K562 (cell line): ENCODE data around the gene NOL12.

Experiments
- FOXP1 ChIP-seq: sonication (generic); formaldehyde crosslinking; IDR thresholded peaks from 2 replicates; pipeline ENCODE4 v1.8.0; 2022; ENCODE audit warnings: mild to moderate bottlenecking, missing genetic modification reagents
- GTF2B ChIP-seq: IDR thresholded peaks from 2 replicates; pipeline ENCODE4 v1.6.1; 2011; ENCODE audit not compliant: insufficient read length; ENCODE audit errors: extremely low read depth
- SIN3A ChIP-seq, 2 experiments: fragments of 150-350 bp in 1 of 2; IDR thresholded peaks; 2 replicates each; pipeline ENCODE4 v1.6.1; 2011 to 2016; ENCODE audit warnings: borderline replicate concordance in 2 of 2, low read depth in 2 of 2, low read length in 2 of 2, mild to moderate bottlenecking in 2 of 2, moderate library complexity in 2 of 2; ENCODE audit not compliant: control insufficient read depth in 1 of 2
- TRIM24 ChIP-seq, 2 experiments: fragments of 450-650 bp; IDR thresholded peaks; 2 replicates each; pipeline ENCODE4 v1.6.1; 2016

GRCh38 chr22:37690407-37690806 is 4.3 kb downstream of the NOL12 start:
- TF ChIP-seq TRIM24 (IDR thresholded peaks at IDR 0.05) (no peak), FOXP1 (CRISPR knock-in tag) (no peak), GTF2B (no peak), SIN3A (IDR thresholded peaks at IDR 0.05; ENCODE audit: borderline replicate concordance in 2 of 2, control insufficient read depth in 1 of 2, low read depth in 2 of 2, low read length in 2 of 2) (no peak)
